Measurements from ENCODE around the gene ISL2.

Gene ISL2

GRCh38 chr15:76341366-76342057, 4.9 kb downstream of the ISL2 start:
- DNase-seq (ENCODE audit: low read depth in 2 of 2), result no peak

GRCh38 chr15:76342058-76342381, 5.4 kb downstream of the ISL2 start:
- DNase-seq (ENCODE audit: low read depth in 2 of 2), result no peak

GRCh38 chr15:76342382-76343201, 6.0 kb downstream of the ISL2 start:
- DNase-seq (ENCODE audit: low read depth in 2 of 2), result no peak

- DNase-seq (ENCODE audit: low read depth in 2 of 2), result no peak
Observed at GRCh38 chr15:76343313-76343996, 6.9 kb downstream of the ISL2 start.

GRCh38 chr15:76344893-76345582, 8.5 kb downstream of the ISL2 start:
- no peak for DNase-seq (ENCODE audit: low read depth in 2 of 2)

GRCh38 chr15:76345583-76345879, 9.0 kb downstream of the ISL2 start:
- no peak for DNase-seq (ENCODE audit: low read depth in 2 of 2)

GRCh38 chr15:76345880-76346668, 9.5 kb downstream of the ISL2 start:
- DNase-seq (ENCODE audit: low read depth in 2 of 2), result no peak

GRCh38 chr15:76346669-76347481, 10.3 kb downstream of the ISL2 start:
- no peak for DNase-seq (ENCODE audit: low read depth in 2 of 2)

- DNase-seq (ENCODE audit: low read depth in 2 of 2), result no peak
Observed at GRCh38 chr15:76347482-76348055, 11.0 kb downstream of the ISL2 start.

GRCh38 chr15:76349301-76350070, 12.9 kb downstream of the ISL2 start:
- no peak for DNase-seq (ENCODE audit: low read depth in 2 of 2)

GRCh38 chr15:76353023-76353577, 16.5 kb downstream of the ISL2 start:
- DNase-seq (ENCODE audit: low read depth in 2 of 2), result no peak

- DNase-seq (ENCODE audit: low read depth in 2 of 2), result no peak
Observed at GRCh38 chr15:76353903-76354302, 17.3 kb downstream of the ISL2 start.

GRCh38 chr15:76354823-76355440, 18.4 kb downstream of the ISL2 start:
- DNase-seq (ENCODE audit: low read depth in 2 of 2), result no peak

- no peak for DNase-seq (ENCODE audit: low read depth in 2 of 2)
Observed at GRCh38 chr15:76358453-76358852, 21.9 kb downstream of the ISL2 start.

GRCh38 chr15:76359152-76359551, 22.6 kb downstream of the ISL2 start:
- no peak for DNase-seq (ENCODE audit: low read depth in 2 of 2)

GRCh38 chr15:76360416-76360815, 23.8 kb downstream of the ISL2 start:
- no peak for DNase-seq (ENCODE audit: low read depth in 2 of 2)

- no peak for DNase-seq (ENCODE audit: low read depth in 2 of 2)
Observed at GRCh38 chr15:76363251-76363650, 26.7 kb downstream of the ISL2 start.

- DNase-seq (ENCODE audit: low read depth in 2 of 2), result no peak
Observed at GRCh38 chr15:76366714-76367113, 30.1 kb downstream of the ISL2 start.

- no peak for DNase-seq (ENCODE audit: low read depth in 2 of 2)
Observed at GRCh38 chr15:76368122-76368621, 31.6 kb downstream of the ISL2 start.

All from stimulated activated CD4-positive, alpha-beta T cell treated with anti-CD3 and anti-CD28 coated beads, Interleukin-12 subunit alpha, Interleukin-12 subunit beta, amount 100 ng/mL, for 24 hours (primary cell).